ENCODE data around the gene OSCP1.

Gene OSCP1

DNA sequence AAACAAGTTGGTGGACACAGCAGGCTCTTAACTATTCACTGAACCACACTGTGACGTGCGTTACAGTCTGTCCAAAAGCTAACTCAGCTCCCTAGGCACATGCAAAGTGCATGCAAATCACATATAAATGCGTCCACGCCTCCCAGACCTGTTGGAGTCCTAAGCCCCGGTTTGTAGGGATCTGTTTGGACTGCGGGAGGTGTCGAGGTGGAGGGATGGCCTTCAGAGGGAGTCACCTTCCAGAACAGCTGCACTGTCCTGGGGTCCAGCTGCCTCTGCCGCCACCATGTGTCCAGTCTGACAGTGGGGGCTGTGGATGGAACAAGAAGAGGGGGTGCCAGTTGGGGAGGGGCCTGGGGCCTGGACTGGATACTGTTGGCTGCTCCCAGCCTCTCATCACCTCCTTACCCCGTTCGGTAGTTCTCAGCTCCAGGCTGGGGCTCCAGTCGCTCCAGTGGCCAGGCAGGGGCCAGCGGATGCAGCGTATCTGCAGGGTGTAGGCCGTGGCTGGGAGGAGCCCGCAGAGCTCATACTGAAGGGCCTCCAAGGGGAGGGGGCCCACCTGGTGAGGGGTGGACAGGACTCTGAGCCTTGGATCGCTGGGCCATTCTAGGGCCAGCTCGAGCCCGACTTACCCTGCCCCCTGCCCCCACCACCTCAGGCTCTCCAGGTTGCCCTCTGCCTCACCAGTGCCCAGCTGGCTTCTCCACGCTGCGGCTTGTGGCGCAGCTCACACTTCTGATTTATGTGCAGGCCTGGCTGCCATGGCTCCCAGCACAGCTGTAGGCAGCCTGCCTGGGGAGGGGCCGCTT, 21.8 kb upstream of the OSCP1 start:
- DNase-seq, result no peak

- DNase-seq, result no peak
These were observed 18.9 kb upstream of the OSCP1 start for GRCh38 chr1:36469163-36469562.

GRCh38 chr1:36467700-36468455, 17.6 kb upstream of the OSCP1 start:
- DNase-seq, result no peak

GRCh38 chr1:36467027-36467410, 16.8 kb upstream of the OSCP1 start:
- no peak for DNase-seq

DNA sequence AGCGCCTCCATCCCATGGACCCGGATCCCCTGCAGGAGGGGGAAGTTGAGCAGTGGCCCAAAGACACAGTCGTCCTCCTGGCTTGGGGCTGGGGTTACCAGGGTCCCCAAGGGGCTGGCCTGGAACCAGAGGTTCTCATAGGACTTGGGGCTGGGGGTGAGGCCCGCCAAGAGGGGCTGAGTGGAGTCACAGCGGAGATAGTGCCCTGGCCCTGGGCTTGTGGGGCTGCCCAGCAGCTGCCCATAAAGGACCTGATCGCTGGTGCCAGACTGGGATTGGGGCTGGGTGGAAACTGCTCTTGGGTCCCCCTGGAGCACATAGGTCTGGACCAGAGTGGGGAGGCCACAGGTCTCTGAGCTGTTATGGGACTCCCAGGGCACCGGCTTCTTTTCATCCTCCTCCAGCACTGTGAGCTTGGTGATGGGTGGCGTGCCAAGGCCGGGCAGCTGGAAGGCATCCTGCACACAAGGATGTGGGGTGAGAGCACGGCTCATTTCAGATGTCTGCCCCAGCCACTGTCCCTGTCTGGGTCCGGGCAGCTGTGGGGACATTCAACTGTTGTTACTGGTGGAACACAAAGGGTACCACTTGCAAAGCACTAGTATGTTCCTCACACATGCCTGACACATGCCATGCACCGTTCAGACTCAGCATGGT, 16.2 kb upstream of the OSCP1 start:
- no peak for DNase-seq

DNA sequence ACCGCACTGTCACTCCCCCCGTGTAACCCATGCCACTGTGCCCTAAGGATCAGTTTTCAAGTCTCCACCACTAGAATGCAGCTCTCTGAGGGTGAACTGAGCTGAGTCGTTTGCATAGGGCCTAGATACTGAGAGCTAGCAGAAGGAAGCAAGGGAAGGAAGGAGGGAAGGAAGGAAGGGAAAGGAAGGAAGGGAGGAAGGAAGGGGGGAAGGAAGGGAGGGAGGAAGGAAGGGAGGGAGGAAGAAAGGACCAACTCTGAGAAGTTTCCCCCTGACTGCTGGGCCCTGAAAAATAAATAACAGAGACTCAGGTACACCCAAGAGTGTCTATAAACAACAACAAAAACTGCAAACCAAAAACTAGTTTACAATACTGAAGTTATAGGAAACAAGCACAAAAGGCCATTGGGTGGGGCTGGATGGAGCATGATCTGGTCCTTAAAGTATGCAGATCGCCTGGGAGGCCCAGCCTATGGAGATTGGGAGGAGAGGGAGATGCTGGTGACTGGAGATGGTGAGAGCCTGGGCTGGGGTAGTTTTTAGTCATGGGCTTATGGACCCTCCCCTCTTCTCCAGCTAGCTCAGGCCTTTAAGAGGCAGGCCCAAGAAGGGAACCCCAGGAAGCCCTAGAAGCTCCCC, 15.6 kb upstream of the OSCP1 start:
- DNase-seq, result no peak

DNA sequence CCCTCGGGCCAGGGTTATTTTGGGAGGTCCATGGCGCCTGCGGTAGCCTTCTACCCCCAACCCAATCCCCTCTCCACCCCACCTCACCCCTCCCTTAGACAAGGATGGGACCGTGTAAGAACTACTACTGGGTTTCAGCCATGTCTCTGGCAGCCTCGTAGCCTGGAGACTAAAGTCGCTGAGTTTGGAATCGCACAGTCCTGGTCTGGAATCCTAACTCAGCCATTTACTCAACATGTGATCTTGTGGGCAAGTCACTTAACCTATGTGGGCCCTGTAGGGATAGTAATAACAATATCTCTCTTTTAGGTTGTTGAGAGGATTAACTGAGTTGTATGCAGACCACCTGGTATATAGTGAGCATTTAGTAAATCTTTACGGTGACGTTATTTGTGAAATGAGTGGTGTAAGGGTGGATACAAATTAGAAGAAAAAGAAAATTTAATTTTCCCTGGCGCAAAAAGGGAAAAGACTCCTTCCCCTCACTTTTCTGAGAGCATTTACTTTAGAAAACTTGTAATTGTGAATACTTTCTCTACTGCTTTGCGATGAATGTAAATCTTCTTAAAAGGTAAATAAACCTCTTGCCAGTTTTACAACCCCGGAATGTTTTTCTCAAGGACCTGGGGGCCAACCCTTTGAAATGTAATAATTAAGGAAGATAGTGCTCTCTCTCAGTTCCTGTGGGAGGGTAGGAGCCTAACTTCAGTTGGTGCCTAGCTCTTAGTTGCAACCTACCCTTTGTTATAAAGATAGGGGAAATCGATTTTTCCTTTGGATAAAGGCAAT, 14.5 kb upstream of the OSCP1 start:
- DNase-seq, result no peak

DNA sequence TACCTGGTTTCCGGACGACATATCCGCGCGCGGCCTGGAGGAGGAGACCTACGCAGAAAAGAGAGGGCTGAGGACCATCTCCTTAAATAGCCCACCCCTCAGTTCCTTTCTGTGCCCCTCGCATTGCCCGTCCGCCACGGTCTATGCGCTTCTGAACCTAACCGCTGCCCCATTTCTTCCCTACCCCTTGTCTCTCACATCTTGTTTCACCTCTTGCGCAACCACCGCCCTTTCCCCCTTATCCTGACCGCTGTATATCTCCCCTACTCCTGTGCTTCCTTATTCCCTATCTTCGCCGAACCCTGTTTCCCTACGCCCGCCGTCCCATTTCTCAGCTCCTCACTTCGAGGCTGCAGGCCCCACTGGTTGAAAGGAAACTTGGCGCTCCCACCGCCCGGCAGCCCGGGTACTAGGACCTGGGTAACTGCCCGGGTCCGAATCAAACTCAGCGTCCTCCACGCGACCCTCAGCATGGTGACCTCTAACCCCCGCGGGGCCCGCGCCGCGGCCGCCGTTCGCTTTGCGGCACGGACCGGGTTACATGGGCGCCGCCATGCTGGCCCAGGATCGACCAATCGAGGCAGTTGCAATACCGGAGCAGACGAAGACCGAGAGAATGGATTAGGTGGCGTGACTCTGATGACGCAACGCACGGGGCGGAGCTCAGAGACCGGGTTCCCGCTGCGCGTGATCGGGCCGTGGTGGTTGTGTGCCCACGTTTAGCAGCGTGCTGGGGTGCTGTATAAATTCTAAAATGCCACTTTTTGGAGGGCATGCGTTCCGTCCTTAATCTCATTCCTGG, 13.8 kb upstream of the OSCP1 start, which contains the start of gene MRPS15:
Gene MRPS15, minus strand, starts transcription at position 582 of the 802 bp plus-strand sequence. Its CDS starts 109 bp downstream, at position 473.
- peak; percentile 89 for DNase-seq

GRCh38 chr1:36463463-36463802, 13.2 kb upstream of the OSCP1 start:
- no peak for DNase-seq

- DNase-seq, result peak; percentile 7
These were observed 8.7 kb upstream of the OSCP1 start for GRCh38 chr1:36458910-36459309.

DNA sequence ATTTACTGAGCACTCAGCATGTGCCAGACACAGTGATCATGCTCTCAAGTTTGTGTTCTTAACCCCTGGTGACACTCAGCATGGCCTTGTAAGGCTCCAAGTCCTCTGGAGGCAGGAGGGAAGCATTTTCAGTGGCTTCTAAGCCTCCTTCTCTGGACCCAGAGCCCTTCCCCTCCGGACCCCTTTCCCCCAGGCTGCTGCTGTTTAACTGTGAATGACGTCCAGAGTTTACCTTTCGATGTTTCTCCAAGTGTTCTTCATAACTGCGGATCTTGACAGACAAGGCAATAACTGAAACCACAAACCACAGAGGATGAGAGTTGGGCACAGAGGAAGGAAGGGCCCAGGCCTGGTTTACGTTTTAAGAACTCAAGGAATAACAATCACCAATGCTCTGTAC, 7.4 kb upstream of the OSCP1 start:
- peak; percentile 80 for DNase-seq

DNA sequence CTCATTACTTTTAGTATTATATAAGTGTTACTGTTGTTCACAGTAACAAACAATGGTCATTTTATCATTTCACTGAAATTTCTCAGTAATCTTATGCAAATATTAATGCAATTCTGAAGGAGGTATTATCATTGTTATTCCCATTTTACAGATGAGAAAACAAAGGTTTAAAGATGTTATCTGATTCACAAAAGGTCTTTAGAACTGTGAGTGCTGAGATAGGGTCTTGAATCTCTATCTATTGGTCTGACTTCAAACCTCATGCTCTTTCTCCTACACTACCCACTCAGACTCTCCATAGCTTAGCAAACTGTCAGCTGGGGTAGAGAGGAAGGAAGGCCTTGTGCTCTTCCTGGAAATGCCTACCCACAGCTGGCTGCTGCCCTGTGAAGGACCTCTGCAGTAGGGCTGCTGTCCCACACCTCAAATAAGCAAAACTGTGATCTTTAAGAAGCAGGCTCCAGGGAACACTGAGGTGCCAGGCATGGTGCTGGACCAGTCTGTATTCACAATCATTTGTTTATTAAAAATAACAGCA, 6.2 kb upstream of the OSCP1 start:
- DNase-seq, result no peak

DNA sequence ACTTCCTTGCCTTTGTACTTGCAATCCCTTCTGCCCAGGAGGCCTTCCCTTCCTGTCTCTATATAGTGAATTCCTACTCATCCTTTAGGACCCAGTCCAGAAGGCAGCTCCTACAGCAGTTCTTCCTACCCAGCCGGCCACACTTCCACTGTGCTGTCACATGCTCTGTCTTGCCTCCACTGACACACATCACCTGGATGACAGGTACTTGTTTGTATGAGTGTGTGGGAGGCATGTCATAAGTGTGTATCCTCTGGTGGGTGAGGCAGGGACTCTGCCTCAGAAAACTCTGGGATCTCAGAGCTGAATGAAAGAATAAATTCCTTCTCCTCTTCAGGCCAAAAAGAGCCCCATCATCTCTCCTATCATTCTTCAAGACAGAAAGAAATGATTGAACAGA, 5.1 kb upstream of the OSCP1 start:
- no peak for DNase-seq

DNA sequence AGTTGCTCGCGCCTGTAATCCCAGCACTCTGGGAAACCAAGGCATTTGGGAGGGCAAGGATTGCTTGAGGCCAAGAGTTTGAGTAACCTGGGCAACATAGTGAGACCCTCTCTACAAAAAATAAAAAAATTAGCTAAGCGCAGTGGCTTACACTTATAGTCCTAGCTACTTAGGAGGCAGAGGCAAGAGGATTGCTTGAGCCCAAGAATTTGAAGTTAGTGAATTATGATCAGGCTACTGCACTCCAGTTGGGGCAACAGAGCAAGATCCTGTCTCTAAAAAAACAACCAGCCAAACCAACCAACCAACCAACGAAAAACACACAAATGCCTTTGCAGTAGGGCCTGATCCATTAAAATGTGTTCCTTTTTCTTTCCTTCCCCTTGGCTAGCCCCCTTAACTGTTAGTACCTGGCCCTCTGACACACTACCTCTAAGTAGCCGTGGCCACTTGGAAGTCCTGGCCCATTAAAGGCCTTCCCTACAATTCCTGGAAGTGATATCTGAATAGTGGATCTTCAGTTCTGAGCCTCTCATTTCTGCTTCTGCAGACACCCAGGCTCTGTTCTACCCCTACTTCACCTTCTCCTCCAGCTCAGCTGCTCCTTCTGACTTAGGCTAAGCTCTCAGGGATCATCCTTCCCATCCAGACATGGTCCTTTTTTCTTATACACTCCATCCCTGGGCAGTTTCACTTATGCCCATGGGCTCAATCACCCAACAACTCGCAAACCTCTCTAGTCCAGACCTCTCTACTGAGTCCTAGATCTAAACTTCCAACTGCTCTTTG, 3.5 kb upstream of the OSCP1 start:
- no peak for DNase-seq

GRCh38 chr1:36453051-36453450, 2.8 kb upstream of the OSCP1 start:
- DNase-seq, result no peak

- DNase-seq, result no peak
These were observed 661 bp upstream of the OSCP1 start for GRCh38 chr1:36450919-36451305.

DNA sequence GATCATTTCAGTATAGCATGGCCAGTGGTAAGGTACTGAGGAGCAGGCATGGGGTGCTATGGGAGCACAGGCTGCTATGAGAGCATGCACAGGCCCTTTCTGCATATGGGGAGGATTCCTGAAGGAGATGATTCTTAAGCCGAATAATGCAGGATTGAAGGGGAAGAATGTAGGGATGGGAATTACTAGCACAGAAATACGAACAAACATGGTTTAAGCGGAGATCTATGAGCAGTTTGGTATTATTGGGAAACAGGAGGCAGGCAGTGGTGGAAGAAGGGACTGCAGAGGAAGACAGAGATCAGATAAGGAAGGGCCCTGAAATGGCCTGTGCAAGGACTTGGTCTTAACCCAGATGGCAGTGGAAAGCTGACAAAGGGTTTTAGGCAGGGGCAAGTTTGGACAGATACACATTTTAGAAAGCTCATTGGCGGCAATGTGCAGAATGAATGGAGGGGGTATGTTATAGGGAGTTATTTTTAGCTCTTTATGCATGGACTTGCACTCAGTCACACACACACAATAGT, 1.7 kb downstream of the OSCP1 start:
- no peak for DNase-seq

DNA sequence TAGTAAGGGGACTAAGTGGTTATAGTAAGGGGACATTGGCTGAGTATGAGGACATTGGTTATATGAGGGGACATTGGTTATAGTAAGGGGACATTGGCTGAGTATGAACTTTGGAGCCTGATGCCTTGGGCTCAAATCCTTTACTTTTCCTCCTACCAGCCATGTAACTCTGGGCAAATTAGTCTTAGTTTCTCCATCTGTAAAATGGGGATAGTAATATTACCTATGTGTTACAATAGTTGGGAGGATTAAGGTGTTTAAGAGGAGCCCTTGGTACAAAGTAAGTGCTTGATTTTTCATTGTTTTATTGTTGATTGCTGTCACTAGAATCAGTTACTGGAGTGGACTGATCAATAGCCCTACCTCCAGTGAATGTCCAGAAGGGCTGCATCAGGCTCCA, 2.8 kb downstream of the OSCP1 start:
- DNase-seq, result no peak

DNA sequence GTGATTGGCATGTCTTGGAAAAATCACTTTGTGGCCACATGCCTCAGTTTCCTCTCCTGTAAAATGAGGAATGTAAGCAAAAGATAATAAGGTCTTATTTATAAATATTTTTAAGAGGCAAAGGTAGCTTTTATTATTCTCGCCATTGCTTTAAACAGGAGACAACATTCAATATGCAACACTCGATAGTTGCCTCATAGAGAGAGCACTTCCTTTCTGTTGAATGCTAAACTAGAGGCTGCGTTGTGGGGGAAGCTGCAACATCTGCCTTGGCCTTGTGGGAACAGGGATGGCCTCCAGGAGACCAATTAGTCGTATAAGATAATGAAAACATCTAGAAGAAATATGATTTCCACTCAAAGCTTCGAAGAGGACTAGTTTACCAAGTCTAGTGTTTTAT, 3.5 kb downstream of the OSCP1 start:
- DNase-seq, result no peak

GRCh38 chr1:36446271-36446670, 4.0 kb downstream of the OSCP1 start:
- DNase-seq, result peak; percentile 60

Data from GDM1 (cell line).